H54 (cell line): Measurements from ENCODE around the gene CHD9.
A peak's percentile ranks its signal among the peaks of the same experiment; 100 is the strongest.
"Not testable (repeated sequence)": the region's sequence is repeated elsewhere in the genome, so short reads cannot be mapped to it uniquely, and the experiment has no call there.

ENCODE experiments used
- DNase-seq: peaks from one replicate; pipeline ENCODE4 v3.0.0; 2011; ENCODE audit warnings: low spot score, mixed read lengths; ENCODE audit not compliant: insufficient read length
- FAIRE-seq: peaks from 3 replicates; lab custom pipeline; 2011; peaks lifted over from hg19 to GRCh38; lab: Jason Lieb, UNC
- POLR2A ChIP-seq: IDR thresholded peaks from 2 replicates; pipeline ENCODE4 v1.6.1; 2011; ENCODE audit warnings: low read depth, mild to moderate bottlenecking, low read length

CHD9 gene

GRCh38 chr16:53073022-53073421 is 18.2 kb downstream of the CHD9 start:
- FAIRE-seq (no peak), DNase-seq (no peak)
- TF ChIP-seq POLR2A = no peak

GRCh38 chr16:53074296-53074695 is 19.5 kb downstream of the CHD9 start:
- not testable (repeated sequence) for DNase-seq, FAIRE-seq

- not testable (repeated sequence) for FAIRE-seq
Observed at GRCh38 chr16:53075461-53075860, 20.7 kb downstream of the CHD9 start.

GRCh38 chr16:53078247-53078646 is 23.5 kb downstream of the CHD9 start:
- TF ChIP-seq POLR2A = no peak
- no peak for FAIRE-seq
- DNase-seq = no peak

More at GRCh38 chr16:53075461-53075860, 20.7 kb downstream of the CHD9 start:
- DNase-seq = not testable (repeated sequence)

GRCh38 chr16:53078765-53079485 is 24.1 kb downstream of the CHD9 start:
- no peak for DNase-seq
- no peak for FAIRE-seq
- TF ChIP-seq POLR2A = no peak

GRCh38 chr16:53080345-53081031 is 25.7 kb downstream of the CHD9 start:
- FAIRE-seq = no peak
- peak; percentile 54 for DNase-seq
- TF ChIP-seq POLR2A = no peak

- DNase-seq = no peak
- TF ChIP-seq POLR2A = no peak
- FAIRE-seq = no peak
Observed at GRCh38 chr16:53081032-53081424, 26.2 kb downstream of the CHD9 start.

GRCh38 chr16:53081686-53082407 is 27.1 kb downstream of the CHD9 start:
- FAIRE-seq = no peak
- DNase-seq = no peak
- TF ChIP-seq POLR2A = no peak

- DNase-seq = no peak
- no peak for TF ChIP-seq POLR2A
- no peak for FAIRE-seq
Observed at GRCh38 chr16:53082509-53082908, 27.7 kb downstream of the CHD9 start.

GRCh38 chr16:53083119-53083518 is 28.3 kb downstream of the CHD9 start:
- no peak for DNase-seq
- TF ChIP-seq POLR2A = no peak
- no peak for FAIRE-seq

- DNase-seq = no peak
- no peak for TF ChIP-seq POLR2A
- no peak for FAIRE-seq
Observed at GRCh38 chr16:53084141-53084541, 29.4 kb downstream of the CHD9 start.

GRCh38 chr16:53084746-53085334 is 30.0 kb downstream of the CHD9 start:
- TF ChIP-seq POLR2A = no peak
- no peak for FAIRE-seq
- DNase-seq = no peak

GRCh38 chr16:53085369-53085843 is 30.6 kb downstream of the CHD9 start:
- TF ChIP-seq POLR2A = no peak
- FAIRE-seq (no peak), DNase-seq (no peak)

- no peak for TF ChIP-seq POLR2A
- DNase-seq (no peak), FAIRE-seq (no peak)
Observed at GRCh38 chr16:53085931-53086421, 31.2 kb downstream of the CHD9 start.
